Liver (tissue), 9 donors: ENCODE results near the gene SMYD3. TPM values are rescaled to one million over a fixed set of nuclear protein-coding genes. Genes with fewer than 3 reads are reported as not detected.

Experiments used
- DNase-seq: peaks from one replicate; pipeline ENCODE4 v3.0.0-alpha.2; 2017; ENCODE audit warnings: low spot score
- H3K27ac ChIP-seq, 2 donors: one replicate each; pipeline ENCODE4 v1.7.0; 2013; ENCODE audit warnings: inconsistent platforms in 2 of 2, low read length in 2 of 2, control low read depth in 1 of 2, low read depth in 1 of 2, mild to moderate bottlenecking in 1 of 2
- H3K27me3 ChIP-seq, 4 donors: one replicate each; pipeline versions ENCODE4 v1.6.1 to v1.7.0; 2013; ENCODE audit warnings: low read length in 3 of 4, inconsistent platforms in 1 of 4, mild to moderate bottlenecking in 1 of 4, moderate library complexity in 1 of 4; ENCODE audit not compliant: control insufficient read depth in 4 of 4, insufficient read depth in 4 of 4
- H3K36me3 ChIP-seq, 4 donors: one replicate each; pipeline versions ENCODE4 v1.6.1 to v1.7.0; 2013; ENCODE audit warnings: low read length in 3 of 4, mild to moderate bottlenecking in 3 of 4, low read depth in 1 of 4, moderate library complexity in 1 of 4; ENCODE audit not compliant: control insufficient read depth in 4 of 4, insufficient read depth in 3 of 4
- H3K4me1 ChIP-seq, 4 donors: one replicate each; pipeline versions ENCODE4 v1.6.1 to v1.7.0; 2013; ENCODE audit warnings: low read length in 3 of 4, mild to moderate bottlenecking in 3 of 4, moderate library complexity in 1 of 4; ENCODE audit not compliant: control insufficient read depth in 4 of 4, insufficient read depth in 4 of 4
- H3K4me3 ChIP-seq, 3 donors: one replicate each; pipeline versions ENCODE4 v1.6.1 to v1.7.0; 2013; ENCODE audit warnings: low read length in 3 of 3, control low read depth in 1 of 3, low read depth in 1 of 3, mild to moderate bottlenecking in 1 of 3
- H3K9ac ChIP-seq, 2 donors: one replicate each; pipeline ENCODE4 v1.7.0; 2013; ENCODE audit warnings: low read length in 2 of 2, mild to moderate bottlenecking in 2 of 2, moderate library complexity in 2 of 2, control low read depth in 1 of 2, low read depth in 1 of 2
- H3K9me3 ChIP-seq, 4 donors: one replicate each; pipeline versions ENCODE4 v1.6.1 to v1.7.0; 2013; ENCODE audit warnings: low read length in 3 of 4; ENCODE audit not compliant: control insufficient read depth in 4 of 4
- EGR1 ChIP-seq, 2 donors: IDR thresholded peaks; 2 replicates each; pipeline ENCODE4 v1.6.1; 2016 to 2018; ENCODE audit warnings: antibody characterized with exemption in 2 of 2, low read depth in 2 of 2
- FOXA1 ChIP-seq: IDR thresholded peaks from 2 replicates; pipeline ENCODE4 v1.6.1; 2016; ENCODE audit warnings: antibody characterized with exemption
- FOXA2 ChIP-seq: IDR thresholded peaks from 2 replicates; pipeline ENCODE4 v1.6.1; 2016; ENCODE audit warnings: antibody characterized with exemption
- HNF4G ChIP-seq: IDR thresholded peaks from 2 replicates; pipeline ENCODE4 v1.6.1; 2016; ENCODE audit warnings: antibody characterized with exemption
- RAD21 ChIP-seq, 2 donors: IDR thresholded peaks; 2 replicates each; pipeline ENCODE4 v1.6.1; 2016; ENCODE audit warnings: antibody characterized with exemption in 2 of 2, mild to moderate bottlenecking in 2 of 2
- SP1 ChIP-seq: IDR thresholded peaks from 2 replicates; pipeline ENCODE4 v1.6.1; 2018; ENCODE audit warnings: antibody characterized with exemption, mild to moderate bottlenecking
- TAF1 ChIP-seq: conservative IDR thresholded peaks from 2 replicates; pipeline ENCODE4 v1.6.1; 2016; ENCODE audit warnings: antibody characterized with exemption, mild to moderate bottlenecking
- ZBTB33 ChIP-seq: IDR thresholded peaks from 2 replicates; pipeline ENCODE4 v1.6.1; 2016; ENCODE audit warnings: antibody characterized with exemption
- WGBS: extraction: QIAGEN DNeasy Blood & Tissue Kit; methylation state at CpG from one replicate; pipeline ENCODE4 v1.1.7; 2013; 5-methylcytosine and 5-hydroxymethylcytosine counted together
- polyA plus RNA-seq, 2 donors: library from polyadenylated mRNA; stranded (reverse) in 1 of 2; unstranded in 1 of 2; fragments of 200-250 nt in 1 of 2; fragments of >200 nt in 1 of 2; fragmentation: Nextera tagmentation in 1 of 2; extraction: Ambion mirVana in 1 of 2; gene quantifications; one replicate each; pipeline versions ENCODE4 v1.2.1 to v1.2.3, GENCODE V29; 2013 to 2015
- total RNA-seq, 2 donors: library from RNA; depleted of rRNA; stranded (reverse); fragments of >200 nt; gene quantifications; one replicate each; pipeline ENCODE4 v1.2.3, GENCODE V29; 2014
- TF ChIP-seq, protein P1 (sequence below): IDR thresholded peaks from 2 replicates; pipeline ENCODE4 v1.6.1; 2016; ENCODE audit warnings: antibody characterized with exemption
- TF ChIP-seq, protein P2 (sequence below): IDR thresholded peaks from 2 replicates; pipeline ENCODE4 v1.6.1; 2016; ENCODE audit warnings: antibody characterized with exemption
- TF ChIP-seq, protein P3 (sequence below): fragments of 150-350 bp; IDR thresholded peaks from 2 replicates; pipeline ENCODE4 v1.5.1; 2017; ENCODE audit warnings: improper control_type of control experiment, low read depth, low read length; ENCODE audit not compliant: missing input control
- TF ChIP-seq, protein P4 (sequence below): IDR thresholded peaks from 2 replicates; pipeline ENCODE4 v1.6.1; 2016; ENCODE audit warnings: antibody characterized with exemption, mild to moderate bottlenecking
- donor health status: healthy.
- donor health status: healthy.
- donor health status: healthy.
- donor health status: healthy.
- donor health status: healthy.

SMYD3 gene
- total and polyA plus RNA-seq, 4 donors: 3.1 to 9.1 (median 8.0) TPM

- Histone ChIP-seq H3K9ac (no peak overlapping the region), H3K36me3 (no peaks in the 10 kb centered on the region), H3K9me3 (no peaks in the 10 kb centered on the region), H3K27ac (no peak overlapping the region), H3K27me3 (no peaks in the 10 kb centered on the region), H3K4me3 (no peak overlapping the region), H3K4me1 (no peaks in the 10 kb centered on the region)
- WGBS: 81% methylated on average over 3 of the region's 3 CpGs
- no peak for DNase-seq
- TF ChIP-seq FOXA2: no peak
- TF ChIP-seq TAF1: no peak
- TF ChIP-seq, protein P1, sequence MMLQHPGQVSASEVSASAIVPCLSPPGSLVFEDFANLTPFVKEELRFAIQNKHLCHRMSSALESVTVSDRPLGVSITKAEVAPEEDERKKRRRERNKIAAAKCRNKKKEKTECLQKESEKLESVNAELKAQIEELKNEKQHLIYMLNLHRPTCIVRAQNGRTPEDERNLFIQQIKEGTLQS: no peak
- TF ChIP-seq HNF4G: no peak
- TF ChIP-seq, protein P2, sequence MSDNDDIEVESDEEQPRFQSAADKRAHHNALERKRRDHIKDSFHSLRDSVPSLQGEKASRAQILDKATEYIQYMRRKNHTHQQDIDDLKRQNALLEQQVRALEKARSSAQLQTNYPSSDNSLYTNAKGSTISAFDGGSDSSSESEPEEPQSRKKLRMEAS: no peak
- TF ChIP-seq, protein P3, sequence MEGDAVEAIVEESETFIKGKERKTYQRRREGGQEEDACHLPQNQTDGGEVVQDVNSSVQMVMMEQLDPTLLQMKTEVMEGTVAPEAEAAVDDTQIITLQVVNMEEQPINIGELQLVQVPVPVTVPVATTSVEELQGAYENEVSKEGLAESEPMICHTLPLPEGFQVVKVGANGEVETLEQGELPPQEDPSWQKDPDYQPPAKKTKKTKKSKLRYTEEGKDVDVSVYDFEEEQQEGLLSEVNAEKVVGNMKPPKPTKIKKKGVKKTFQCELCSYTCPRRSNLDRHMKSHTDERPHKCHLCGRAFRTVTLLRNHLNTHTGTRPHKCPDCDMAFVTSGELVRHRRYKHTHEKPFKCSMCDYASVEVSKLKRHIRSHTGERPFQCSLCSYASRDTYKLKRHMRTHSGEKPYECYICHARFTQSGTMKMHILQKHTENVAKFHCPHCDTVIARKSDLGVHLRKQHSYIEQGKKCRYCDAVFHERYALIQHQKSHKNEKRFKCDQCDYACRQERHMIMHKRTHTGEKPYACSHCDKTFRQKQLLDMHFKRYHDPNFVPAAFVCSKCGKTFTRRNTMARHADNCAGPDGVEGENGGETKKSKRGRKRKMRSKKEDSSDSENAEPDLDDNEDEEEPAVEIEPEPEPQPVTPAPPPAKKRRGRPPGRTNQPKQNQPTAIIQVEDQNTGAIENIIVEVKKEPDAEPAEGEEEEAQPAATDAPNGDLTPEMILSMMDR: no peak
- TF ChIP-seq FOXA1: no peak
- TF ChIP-seq SP1: no peak
- no peak for TF ChIP-seq EGR1 (IDR thresholded peaks at IDR 0.05; ENCODE audit: low read depth in 2 of 2)
- TF ChIP-seq ZBTB33: no peak
These were observed 324.8 kb downstream of the SMYD3 start for GRCh38 chr1:246182149-246182851.

DNA sequence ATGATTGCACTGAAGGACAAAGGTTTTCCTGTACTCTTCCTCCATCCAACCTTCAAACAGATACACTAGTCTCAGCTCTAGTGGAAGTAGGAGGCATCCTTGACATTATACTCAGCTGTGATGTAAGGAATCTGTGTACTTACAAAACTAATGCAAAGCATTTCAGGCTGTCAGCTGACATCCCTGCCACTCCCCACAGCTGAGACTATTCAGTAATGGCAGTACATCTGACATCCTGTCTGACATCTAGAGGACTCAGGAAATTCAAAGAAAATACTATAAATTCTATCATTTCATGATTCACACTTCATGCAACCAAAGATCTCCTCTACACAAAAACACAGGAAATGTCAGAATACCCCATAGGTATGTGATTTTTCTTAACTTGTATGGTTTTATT lies 325.8 kb downstream of the SMYD3 start:
- Histone ChIP-seq H3K36me3 (no peaks in the 10 kb centered on the region), H3K4me1 (no peaks in the 10 kb centered on the region), H3K27ac (no peak overlapping the region), H3K4me3 (no peak overlapping the region), H3K27me3 (no peaks in the 10 kb centered on the region), H3K9ac (no peak overlapping the region), H3K9me3 (no peaks in the 10 kb centered on the region)
- TF ChIP-seq HNF4G (no peak), FOXA2 (no peak), RAD21 (IDR thresholded peaks at IDR 0.05) (no peak), FOXA1 (no peak)
- TF ChIP-seq, protein P4, sequence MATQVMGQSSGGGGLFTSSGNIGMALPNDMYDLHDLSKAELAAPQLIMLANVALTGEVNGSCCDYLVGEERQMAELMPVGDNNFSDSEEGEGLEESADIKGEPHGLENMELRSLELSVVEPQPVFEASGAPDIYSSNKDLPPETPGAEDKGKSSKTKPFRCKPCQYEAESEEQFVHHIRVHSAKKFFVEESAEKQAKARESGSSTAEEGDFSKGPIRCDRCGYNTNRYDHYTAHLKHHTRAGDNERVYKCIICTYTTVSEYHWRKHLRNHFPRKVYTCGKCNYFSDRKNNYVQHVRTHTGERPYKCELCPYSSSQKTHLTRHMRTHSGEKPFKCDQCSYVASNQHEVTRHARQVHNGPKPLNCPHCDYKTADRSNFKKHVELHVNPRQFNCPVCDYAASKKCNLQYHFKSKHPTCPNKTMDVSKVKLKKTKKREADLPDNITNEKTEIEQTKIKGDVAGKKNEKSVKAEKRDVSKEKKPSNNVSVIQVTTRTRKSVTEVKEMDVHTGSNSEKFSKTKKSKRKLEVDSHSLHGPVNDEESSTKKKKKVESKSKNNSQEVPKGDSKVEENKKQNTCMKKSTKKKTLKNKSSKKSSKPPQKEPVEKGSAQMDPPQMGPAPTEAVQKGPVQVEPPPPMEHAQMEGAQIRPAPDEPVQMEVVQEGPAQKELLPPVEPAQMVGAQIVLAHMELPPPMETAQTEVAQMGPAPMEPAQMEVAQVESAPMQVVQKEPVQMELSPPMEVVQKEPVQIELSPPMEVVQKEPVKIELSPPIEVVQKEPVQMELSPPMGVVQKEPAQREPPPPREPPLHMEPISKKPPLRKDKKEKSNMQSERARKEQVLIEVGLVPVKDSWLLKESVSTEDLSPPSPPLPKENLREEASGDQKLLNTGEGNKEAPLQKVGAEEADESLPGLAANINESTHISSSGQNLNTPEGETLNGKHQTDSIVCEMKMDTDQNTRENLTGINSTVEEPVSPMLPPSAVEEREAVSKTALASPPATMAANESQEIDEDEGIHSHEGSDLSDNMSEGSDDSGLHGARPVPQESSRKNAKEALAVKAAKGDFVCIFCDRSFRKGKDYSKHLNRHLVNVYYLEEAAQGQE: no peak
- DNase-seq: no peak
